ENCODE measurements around the gene MRPL48. TPM values are rescaled to one million over a fixed set of nuclear protein-coding genes. Genes with fewer than 3 reads are reported as not detected.

The MRPL48 gene
- total RNA-seq, 1 donor from 2014 or later, result 23.3 TPM

- TF ChIP-seq CTCF (IDR thresholded peaks at IDR 0.05) (no peak), POLR2A (IDR thresholded peaks at IDR 0.05) (no peak), POLR2AphosphoS5 (IDR thresholded peaks at IDR 0.05; ENCODE audit: insufficient read depth in 1 of 2, low read depth in 1 of 2) (no peak)
- H3K27me3 ChIP-seq, result no peaks in the 10 kb centered on the region
Observed at GRCh38 chr11:73852049-73852448, 64.4 kb downstream of the MRPL48 start.

GRCh38 chr11:73854680-73855079, 67.0 kb downstream of the MRPL48 start:
- no peaks in the 10 kb centered on the region for H3K27me3 ChIP-seq
- TF ChIP-seq POLR2AphosphoS5 (IDR thresholded peaks at IDR 0.05; ENCODE audit: insufficient read depth in 1 of 2, low read depth in 1 of 2), result no peak
- DNase-seq (ENCODE audit: extremely low spot score in 2 of 2), result no peak
- no peak overlapping the region for H3K27ac ChIP-seq
- no peaks in the 10 kb centered on the region for H3K4me1 ChIP-seq
- no peaks in the 10 kb centered on the region for H3K36me3 ChIP-seq
- H3K4me3 ChIP-seq, result no peak overlapping the region
- H3K9me3 ChIP-seq, result no peaks in the 10 kb centered on the region
- intact Hi-C loops (cut with DNase I), result no loop called here

More at GRCh38 chr11:73852049-73852448, 64.4 kb downstream of the MRPL48 start:
- Histone ChIP-seq H3K4me3 (no peak overlapping the region), H3K4me1 (no peaks in the 10 kb centered on the region), H3K9me3 (no peaks in the 10 kb centered on the region), H3K36me3 (peaks cover 0 to 7% of the 10 kb centered on the region in 2 donors), H3K27ac (no peak overlapping the region)
- no peak for DNase-seq (ENCODE audit: extremely low spot score in 2 of 2)
- intact Hi-C loops (cut with DNase I), result no loop called here

- Histone ChIP-seq H3K4me1 (no peaks in the 10 kb centered on the region), H3K9me3 (no peaks in the 10 kb centered on the region), H3K27ac (no peak overlapping the region), H3K27me3 (no peaks in the 10 kb centered on the region), H3K4me3 (no peak overlapping the region), H3K36me3 (no peaks in the 10 kb centered on the region)
- TF ChIP-seq POLR2A (IDR thresholded peaks at IDR 0.05) (no peak), CTCF (IDR thresholded peaks at IDR 0.05) (no peak), POLR2AphosphoS5 (IDR thresholded peaks at IDR 0.05; ENCODE audit: insufficient read depth in 1 of 2, low read depth in 1 of 2) (no peak)
- intact Hi-C loops (cut with DNase I), result no loop called here
- DNase-seq (ENCODE audit: extremely low spot score in 2 of 2), result no peak
Observed at GRCh38 chr11:73856031-73856567, 68.4 kb downstream of the MRPL48 start.

GRCh38 chr11:73859671-73860070, 72.0 kb downstream of the MRPL48 start:
- Histone ChIP-seq H3K4me1 (no peaks in the 10 kb centered on the region), H3K27me3 (no peaks in the 10 kb centered on the region), H3K36me3 (no peaks in the 10 kb centered on the region), H3K27ac (no peak overlapping the region), H3K9me3 (no peaks in the 10 kb centered on the region), H3K4me3 (no peak overlapping the region)
- intact Hi-C loops (cut with DNase I), result no loop called here
- no peak for TF ChIP-seq POLR2A (IDR thresholded peaks at IDR 0.05)
- no peak for TF ChIP-seq CTCF (IDR thresholded peaks at IDR 0.05)
- TF ChIP-seq POLR2AphosphoS5 (IDR thresholded peaks at IDR 0.05; ENCODE audit: insufficient read depth in 1 of 2, low read depth in 1 of 2), result no peak
- DNase-seq (ENCODE audit: extremely low spot score in 2 of 2), result no peak

- Histone ChIP-seq H3K4me1 (no peaks in the 10 kb centered on the region), H3K27ac (no peak overlapping the region), H3K4me3 (no peak overlapping the region), H3K27me3 (no peaks in the 10 kb centered on the region), H3K9me3 (no peaks in the 10 kb centered on the region), H3K36me3 (no peaks in the 10 kb centered on the region)
- TF ChIP-seq POLR2AphosphoS5 (IDR thresholded peaks at IDR 0.05; ENCODE audit: insufficient read depth in 1 of 2, low read depth in 1 of 2), result no peak
- no peak for TF ChIP-seq CTCF (IDR thresholded peaks at IDR 0.05)
- no peak for TF ChIP-seq POLR2A (IDR thresholded peaks at IDR 0.05)
- DNase-seq (ENCODE audit: extremely low spot score in 2 of 2), result no peak
- intact Hi-C loops (cut with DNase I), result no loop called here
Observed at GRCh38 chr11:73860202-73860601, 72.5 kb downstream of the MRPL48 start.

Measured in vagina (tissue), 2 donors.